MCF 10A (cell line): ENCODE data around the gene TMEM26. TPM values are rescaled to one million over a fixed set of nuclear protein-coding genes. Genes with fewer than 3 reads are reported as not detected.

ENCODE experiments used
- BruUV-seq: library from RNA; stranded (reverse); fragments of 400-500 nt; replicated peaks from 2 replicates; lab custom pipeline; 2021; lab: Mats Ljungman, UMichigan
- CTCF ChIA-PET: fragments of 300-600 bp; sonication (Branson Sonifier 250); formaldehyde crosslinking; extraction: SDS; loops from one replicate; lab custom pipeline; 2021; ENCODE audit warnings: antibody characterized with exemption, inconsistent platforms; lab: Yijun Ruan, JAX
- POLR2A ChIA-PET: fragments of 300-600, 350-650 bp; sonication (Branson Sonifier 250); formaldehyde crosslinking; extraction: SDS; loops from one replicate; lab custom pipeline; 2020; ENCODE audit warnings: antibody characterized with exemption, inconsistent platforms; lab: Yijun Ruan, JAX
- DNase-seq: peaks from one replicate; pipeline ENCODE4 v3.0.0-alpha.2; 2018; ENCODE audit not compliant: unreplicated experiment
- H3K27ac Mint-ChIP-seq: one replicate; pipeline ENCODE4 v1.8.0; 2022; ENCODE audit warnings: mild to moderate bottlenecking, low read depth, mixed read lengths; ENCODE audit not compliant: unreplicated experiment
- H3K27me3 Mint-ChIP-seq: one replicate; pipeline ENCODE4 v1.8.0; 2022; ENCODE audit warnings: mixed read lengths; ENCODE audit not compliant: insufficient read depth, unreplicated experiment
- H3K36me3 Mint-ChIP-seq: one replicate; pipeline ENCODE4 v1.8.0; 2022; ENCODE audit warnings: mild to moderate bottlenecking, moderate library complexity, mixed read lengths; ENCODE audit not compliant: insufficient read depth, unreplicated experiment
- H3K4me1 Mint-ChIP-seq: one replicate; pipeline ENCODE4 v1.8.0; 2022; ENCODE audit warnings: mixed read lengths; ENCODE audit not compliant: insufficient read depth, unreplicated experiment
- H3K4me3 Mint-ChIP-seq: one replicate; pipeline ENCODE4 v1.8.0; 2022; ENCODE audit warnings: mild to moderate bottlenecking, moderate library complexity, mixed read lengths; ENCODE audit not compliant: unreplicated experiment
- H3K9me3 Mint-ChIP-seq: one replicate; pipeline ENCODE4 v1.8.0; 2022; ENCODE audit warnings: mixed read lengths; ENCODE audit not compliant: unreplicated experiment
- CTCF ChIP-seq: fragments of 200-600 bp; IDR thresholded peaks from one replicate; pipeline ENCODE4 v1.8.0; 2022; ENCODE audit warnings: antibody characterized with exemption, mild to moderate bottlenecking; ENCODE audit not compliant: unreplicated experiment
- intact Hi-C: fragments of 100-400 bp; cut with micrococcal nuclease; formaldehyde crosslinking; loops from 2 replicates; pipeline ENCODE4 v1.14.1; 2022
- total RNA-seq: library from RNA; stranded (reverse); gene quantifications from 2 replicates; pipeline ENCODE4 v1.2.3, GENCODE V29; 2022

Gene TMEM26
- total RNA-seq, 1 experiment from 2014 or later, result not detected

GRCh38 chr10:61378865-61379264 is 74.3 kb downstream of the TMEM26 start:
- H3K4me3 Mint-ChIP-seq, result no peak overlapping the region
- DNase-seq, result no peak
- H3K9me3 Mint-ChIP-seq, result peaks cover 27% of the 10 kb centered on the region
- H3K27ac Mint-ChIP-seq, result no peak overlapping the region
- no peak for TF ChIP-seq CTCF
- H3K27me3 Mint-ChIP-seq, result no peaks in the 10 kb centered on the region
- H3K4me1 Mint-ChIP-seq, result no peaks in the 10 kb centered on the region
- ChIA-PET CTCF (no interaction called here), POLR2A (no interaction called here)
- BruUV-seq, result no TSS peak
- H3K36me3 Mint-ChIP-seq, result no peaks in the 10 kb centered on the region
- intact Hi-C loops, result no loop called here

GRCh38 chr10:61376908-61377368 is 76.2 kb downstream of the TMEM26 start:
- Mint-ChIP-seq H3K4me3 (no peak overlapping the region), H3K27ac (no peak overlapping the region), H3K36me3 (no peaks in the 10 kb centered on the region), H3K4me1 (no peaks in the 10 kb centered on the region), H3K9me3 (peaks cover 27% of the 10 kb centered on the region), H3K27me3 (no peaks in the 10 kb centered on the region)
- intact Hi-C loops, result no loop called here
- no TSS peak for BruUV-seq
- DNase-seq, result no peak
- ChIA-PET POLR2A (no interaction called here), CTCF (interaction anchor here (0.6 to 0.9 kb wide), 2 partner anchors 121 to 374 kb away, joined by 3 read pairs; no protein-coding TSS in a partner anchor)
- no peak for TF ChIP-seq CTCF

- intact Hi-C loops, result no loop called here
- Mint-ChIP-seq H3K36me3 (no peaks in the 10 kb centered on the region), H3K27me3 (no peaks in the 10 kb centered on the region), H3K4me3 (no peak overlapping the region), H3K4me1 (no peaks in the 10 kb centered on the region), H3K9me3 (peaks cover 27% of the 10 kb centered on the region), H3K27ac (no peak overlapping the region)
- ChIA-PET POLR2A (no interaction called here), CTCF (interaction anchor here (0.6 kb wide), 1 partner anchor 122 kb away, joined by 3 read pairs; no protein-coding TSS in a partner anchor)
- no peak for DNase-seq
- TF ChIP-seq CTCF, result no peak
- BruUV-seq, result no TSS peak
Measured at GRCh38 chr10:61376377-61376776, 76.8 kb downstream of the TMEM26 start.

- POLR2A ChIA-PET, result interaction anchor here (1.2 kb wide), 1 partner anchor 15 kb away, joined by 5 read pairs; no protein-coding TSS in a partner anchor
- no peak for TF ChIP-seq CTCF
- Mint-ChIP-seq H3K9me3 (no peaks in the 10 kb centered on the region), H3K27ac (no peak overlapping the region), H3K4me1 (no peaks in the 10 kb centered on the region), H3K36me3 (no peaks in the 10 kb centered on the region), H3K27me3 (no peaks in the 10 kb centered on the region), H3K4me3 (no peak overlapping the region)
- no TSS peak for BruUV-seq
- intact Hi-C loops, result no loop called here
- CTCF ChIA-PET, result no interaction called here
- no peak for DNase-seq
Measured at GRCh38 chr10:61366365-61366764, 86.8 kb downstream of the TMEM26 start.
